ENCODE results near the gene ATP13A5.

DNA sequence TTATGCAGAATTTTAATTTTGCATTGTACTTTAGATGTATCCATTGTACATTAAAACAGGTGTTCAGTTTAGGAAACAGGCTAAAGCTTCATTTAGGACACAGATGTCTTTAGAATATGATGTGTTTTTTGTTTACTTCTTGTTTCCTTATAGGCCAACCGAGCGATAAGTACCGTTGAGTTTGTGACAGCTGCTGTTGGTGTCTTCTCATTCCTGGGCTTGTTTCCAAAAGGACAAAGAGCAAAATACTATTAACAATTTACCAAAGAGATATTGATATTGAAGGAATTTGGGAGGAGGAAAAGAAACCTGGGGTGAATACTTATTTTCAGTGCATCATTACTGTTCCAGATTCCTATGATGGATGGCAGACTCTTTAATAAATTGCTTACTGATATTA is 108.1 kb downstream of the ATP13A5 start:
- TF ChIP-seq, protein P1, sequence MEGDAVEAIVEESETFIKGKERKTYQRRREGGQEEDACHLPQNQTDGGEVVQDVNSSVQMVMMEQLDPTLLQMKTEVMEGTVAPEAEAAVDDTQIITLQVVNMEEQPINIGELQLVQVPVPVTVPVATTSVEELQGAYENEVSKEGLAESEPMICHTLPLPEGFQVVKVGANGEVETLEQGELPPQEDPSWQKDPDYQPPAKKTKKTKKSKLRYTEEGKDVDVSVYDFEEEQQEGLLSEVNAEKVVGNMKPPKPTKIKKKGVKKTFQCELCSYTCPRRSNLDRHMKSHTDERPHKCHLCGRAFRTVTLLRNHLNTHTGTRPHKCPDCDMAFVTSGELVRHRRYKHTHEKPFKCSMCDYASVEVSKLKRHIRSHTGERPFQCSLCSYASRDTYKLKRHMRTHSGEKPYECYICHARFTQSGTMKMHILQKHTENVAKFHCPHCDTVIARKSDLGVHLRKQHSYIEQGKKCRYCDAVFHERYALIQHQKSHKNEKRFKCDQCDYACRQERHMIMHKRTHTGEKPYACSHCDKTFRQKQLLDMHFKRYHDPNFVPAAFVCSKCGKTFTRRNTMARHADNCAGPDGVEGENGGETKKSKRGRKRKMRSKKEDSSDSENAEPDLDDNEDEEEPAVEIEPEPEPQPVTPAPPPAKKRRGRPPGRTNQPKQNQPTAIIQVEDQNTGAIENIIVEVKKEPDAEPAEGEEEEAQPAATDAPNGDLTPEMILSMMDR (conservative IDR thresholded peaks at IDR 0.05; ENCODE audit: low read depth in 2 of 2) = no peak
- TF ChIP-seq EZH2 (IDR thresholded peaks at IDR 0.05; ENCODE audit: low read depth, unreplicated experiment) (no peak), JUNB (IDR thresholded peaks at IDR 0.05; ENCODE audit: unreplicated experiment) (no peak), POLR2AphosphoS5 (IDR thresholded peaks at IDR 0.05; ENCODE audit: low read depth) (no peak), NANOG (IDR thresholded peaks at IDR 0.05; ENCODE audit: borderline replicate concordance) (no peak), EZH2phosphoT487 (IDR thresholded peaks at IDR 0.05; ENCODE audit: unreplicated experiment) (no peak), ZNF114 (CRISPR knock-in tag; IDR thresholded peaks at IDR 0.05) (no peak), STAT1 (IDR thresholded peaks at IDR 0.05; ENCODE audit: unreplicated experiment) (no peak), CREB1 (CRISPR knock-in tag; IDR thresholded peaks at IDR 0.05; ENCODE audit: low read depth) (no peak)
- TF ChIP-seq, protein P2, sequence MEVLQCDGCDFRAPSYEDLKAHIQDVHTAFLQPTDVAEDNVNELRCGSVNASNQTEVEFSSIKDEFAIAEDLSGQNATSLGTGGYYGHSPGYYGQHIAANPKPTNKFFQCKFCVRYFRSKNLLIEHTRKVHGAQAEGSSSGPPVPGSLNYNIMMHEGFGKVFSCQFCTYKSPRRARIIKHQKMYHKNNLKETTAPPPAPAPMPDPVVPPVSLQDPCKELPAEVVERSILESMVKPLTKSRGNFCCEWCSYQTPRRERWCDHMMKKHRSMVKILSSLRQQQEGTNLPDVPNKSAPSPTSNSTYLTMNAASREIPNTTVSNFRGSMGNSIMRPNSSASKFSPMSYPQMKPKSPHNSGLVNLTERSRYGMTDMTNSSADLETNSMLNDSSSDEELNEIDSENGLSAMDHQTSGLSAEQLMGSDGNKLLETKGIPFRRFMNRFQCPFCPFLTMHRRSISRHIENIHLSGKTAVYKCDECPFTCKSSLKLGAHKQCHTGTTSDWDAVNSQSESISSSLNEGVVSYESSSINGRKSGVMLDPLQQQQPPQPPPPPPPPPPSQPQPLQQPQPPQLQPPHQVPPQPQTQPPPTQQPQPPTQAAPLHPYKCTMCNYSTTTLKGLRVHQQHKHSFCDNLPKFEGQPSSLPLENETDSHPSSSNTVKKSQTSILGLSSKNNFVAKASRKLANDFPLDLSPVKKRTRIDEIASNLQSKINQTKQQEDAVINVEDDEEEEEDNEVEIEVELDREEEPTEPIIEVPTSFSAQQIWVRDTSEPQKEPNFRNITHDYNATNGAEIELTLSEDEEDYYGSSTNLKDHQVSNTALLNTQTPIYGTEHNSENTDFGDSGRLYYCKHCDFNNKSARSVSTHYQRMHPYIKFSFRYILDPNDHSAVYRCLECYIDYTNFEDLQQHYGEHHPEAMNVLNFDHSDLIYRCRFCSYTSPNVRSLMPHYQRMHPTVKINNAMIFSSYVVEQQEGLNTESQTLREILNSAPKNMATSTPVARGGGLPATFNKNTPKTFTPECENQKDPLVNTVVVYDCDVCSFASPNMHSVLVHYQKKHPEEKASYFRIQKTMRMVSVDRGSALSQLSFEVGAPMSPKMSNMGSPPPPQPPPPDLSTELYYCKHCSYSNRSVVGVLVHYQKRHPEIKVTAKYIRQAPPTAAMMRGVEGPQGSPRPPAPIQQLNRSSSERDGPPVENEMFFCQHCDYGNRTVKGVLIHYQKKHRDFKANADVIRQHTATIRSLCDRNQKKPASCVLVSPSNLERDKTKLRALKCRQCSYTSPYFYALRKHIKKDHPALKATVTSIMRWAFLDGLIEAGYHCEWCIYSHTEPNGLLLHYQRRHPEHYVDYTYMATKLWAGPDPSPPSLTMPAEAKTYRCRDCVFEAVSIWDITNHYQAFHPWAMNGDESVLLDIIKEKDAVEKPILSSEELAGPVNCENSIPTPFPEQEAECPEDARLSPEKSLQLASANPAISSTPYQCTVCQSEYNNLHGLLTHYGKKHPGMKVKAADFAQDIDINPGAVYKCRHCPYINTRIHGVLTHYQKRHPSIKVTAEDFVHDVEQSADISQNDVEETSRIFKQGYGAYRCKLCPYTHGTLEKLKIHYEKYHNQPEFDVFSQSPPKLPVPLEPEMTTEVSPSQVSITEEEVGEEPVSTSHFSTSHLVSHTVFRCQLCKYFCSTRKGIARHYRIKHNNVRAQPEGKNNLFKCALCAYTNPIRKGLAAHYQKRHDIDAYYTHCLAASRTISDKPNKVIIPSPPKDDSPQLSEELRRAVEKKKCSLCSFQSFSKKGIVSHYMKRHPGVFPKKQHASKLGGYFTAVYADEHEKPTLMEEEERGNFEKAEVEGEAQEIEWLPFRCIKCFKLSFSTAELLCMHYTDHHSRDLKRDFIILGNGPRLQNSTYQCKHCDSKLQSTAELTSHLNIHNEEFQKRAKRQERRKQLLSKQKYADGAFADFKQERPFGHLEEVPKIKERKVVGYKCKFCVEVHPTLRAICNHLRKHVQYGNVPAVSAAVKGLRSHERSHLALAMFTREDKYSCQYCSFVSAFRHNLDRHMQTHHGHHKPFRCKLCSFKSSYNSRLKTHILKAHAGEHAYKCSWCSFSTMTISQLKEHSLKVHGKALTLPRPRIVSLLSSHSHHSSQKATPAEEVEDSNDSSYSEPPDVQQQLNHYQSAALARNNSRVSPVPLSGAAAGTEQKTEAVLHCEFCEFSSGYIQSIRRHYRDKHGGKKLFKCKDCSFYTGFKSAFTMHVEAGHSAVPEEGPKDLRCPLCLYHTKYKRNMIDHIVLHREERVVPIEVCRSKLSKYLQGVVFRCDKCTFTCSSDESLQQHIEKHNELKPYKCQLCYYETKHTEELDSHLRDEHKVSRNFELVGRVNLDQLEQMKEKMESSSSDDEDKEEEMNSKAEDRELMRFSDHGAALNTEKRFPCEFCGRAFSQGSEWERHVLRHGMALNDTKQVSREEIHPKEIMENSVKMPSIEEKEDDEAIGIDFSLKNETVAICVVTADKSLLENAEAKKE (CRISPR knock-in tag; IDR thresholded peaks at IDR 0.05) = no peak
- TF ChIP-seq, protein P3, sequence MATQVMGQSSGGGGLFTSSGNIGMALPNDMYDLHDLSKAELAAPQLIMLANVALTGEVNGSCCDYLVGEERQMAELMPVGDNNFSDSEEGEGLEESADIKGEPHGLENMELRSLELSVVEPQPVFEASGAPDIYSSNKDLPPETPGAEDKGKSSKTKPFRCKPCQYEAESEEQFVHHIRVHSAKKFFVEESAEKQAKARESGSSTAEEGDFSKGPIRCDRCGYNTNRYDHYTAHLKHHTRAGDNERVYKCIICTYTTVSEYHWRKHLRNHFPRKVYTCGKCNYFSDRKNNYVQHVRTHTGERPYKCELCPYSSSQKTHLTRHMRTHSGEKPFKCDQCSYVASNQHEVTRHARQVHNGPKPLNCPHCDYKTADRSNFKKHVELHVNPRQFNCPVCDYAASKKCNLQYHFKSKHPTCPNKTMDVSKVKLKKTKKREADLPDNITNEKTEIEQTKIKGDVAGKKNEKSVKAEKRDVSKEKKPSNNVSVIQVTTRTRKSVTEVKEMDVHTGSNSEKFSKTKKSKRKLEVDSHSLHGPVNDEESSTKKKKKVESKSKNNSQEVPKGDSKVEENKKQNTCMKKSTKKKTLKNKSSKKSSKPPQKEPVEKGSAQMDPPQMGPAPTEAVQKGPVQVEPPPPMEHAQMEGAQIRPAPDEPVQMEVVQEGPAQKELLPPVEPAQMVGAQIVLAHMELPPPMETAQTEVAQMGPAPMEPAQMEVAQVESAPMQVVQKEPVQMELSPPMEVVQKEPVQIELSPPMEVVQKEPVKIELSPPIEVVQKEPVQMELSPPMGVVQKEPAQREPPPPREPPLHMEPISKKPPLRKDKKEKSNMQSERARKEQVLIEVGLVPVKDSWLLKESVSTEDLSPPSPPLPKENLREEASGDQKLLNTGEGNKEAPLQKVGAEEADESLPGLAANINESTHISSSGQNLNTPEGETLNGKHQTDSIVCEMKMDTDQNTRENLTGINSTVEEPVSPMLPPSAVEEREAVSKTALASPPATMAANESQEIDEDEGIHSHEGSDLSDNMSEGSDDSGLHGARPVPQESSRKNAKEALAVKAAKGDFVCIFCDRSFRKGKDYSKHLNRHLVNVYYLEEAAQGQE (IDR thresholded peaks at IDR 0.05; ENCODE audit: unreplicated experiment) = no peak
- TF ChIP-seq, protein P4, sequence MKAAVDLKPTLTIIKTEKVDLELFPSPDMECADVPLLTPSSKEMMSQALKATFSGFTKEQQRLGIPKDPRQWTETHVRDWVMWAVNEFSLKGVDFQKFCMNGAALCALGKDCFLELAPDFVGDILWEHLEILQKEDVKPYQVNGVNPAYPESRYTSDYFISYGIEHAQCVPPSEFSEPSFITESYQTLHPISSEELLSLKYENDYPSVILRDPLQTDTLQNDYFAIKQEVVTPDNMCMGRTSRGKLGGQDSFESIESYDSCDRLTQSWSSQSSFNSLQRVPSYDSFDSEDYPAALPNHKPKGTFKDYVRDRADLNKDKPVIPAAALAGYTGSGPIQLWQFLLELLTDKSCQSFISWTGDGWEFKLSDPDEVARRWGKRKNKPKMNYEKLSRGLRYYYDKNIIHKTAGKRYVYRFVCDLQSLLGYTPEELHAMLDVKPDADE (IDR thresholded peaks at IDR 0.05) = no peak
